Islet of Langerhans (tissue), 1 donor: Measurements from ENCODE around the gene SH3GL2.
"Not testable (repeated sequence)": the region's sequence is repeated elsewhere in the genome, so short reads cannot be mapped to it uniquely, and the experiment has no call there.

ENCODE experiments used
- FAIRE-seq: peaks from one replicate; lab custom pipeline; 2011; peaks lifted over from hg19 to GRCh38; lab: Jason Lieb, UNC

SH3GL2 gene

GRCh38 chr9:17751486-17751885 is 172.6 kb downstream of the SH3GL2 start:
- FAIRE-seq: no peak

DNA sequence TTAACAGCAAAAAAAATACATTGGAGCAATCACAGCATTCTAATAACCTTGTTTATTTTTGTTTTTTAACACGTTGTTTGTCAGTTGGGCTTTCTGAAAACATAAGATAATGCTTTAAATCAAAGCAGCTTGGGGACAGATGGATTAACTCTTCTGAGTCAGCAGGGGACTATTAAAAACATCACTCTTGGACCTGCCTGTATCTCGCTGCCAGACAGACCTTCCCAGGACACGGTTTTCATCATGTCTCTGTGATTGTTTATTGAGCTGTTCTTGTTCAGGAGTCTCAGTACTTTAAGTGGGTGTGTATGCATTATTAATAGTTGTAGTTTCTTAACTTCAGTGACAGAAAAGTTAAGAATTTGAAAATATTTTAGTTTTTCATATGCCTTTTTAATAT is 173.2 kb downstream of the SH3GL2 start:
- FAIRE-seq: no peak

DNA sequence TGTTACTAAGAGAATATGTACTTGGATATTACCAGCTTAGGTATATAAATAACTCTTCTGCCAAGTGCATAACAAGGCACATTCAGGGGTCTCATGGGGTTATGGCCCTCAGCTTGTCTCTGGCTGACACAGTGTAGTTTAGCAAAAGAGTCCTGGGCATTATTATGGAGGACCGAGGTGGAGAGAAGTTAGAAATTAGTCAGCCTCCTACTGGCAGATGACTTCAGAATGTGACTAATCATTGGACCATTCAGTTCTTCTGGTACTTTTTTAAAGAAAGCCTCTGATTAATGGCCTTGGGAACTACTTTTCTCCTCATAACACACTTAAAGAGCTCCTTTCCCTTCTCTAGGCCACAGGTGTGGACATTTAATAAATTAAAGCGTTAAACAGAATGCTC is 178.9 kb downstream of the SH3GL2 start:
- no peak for FAIRE-seq

DNA sequence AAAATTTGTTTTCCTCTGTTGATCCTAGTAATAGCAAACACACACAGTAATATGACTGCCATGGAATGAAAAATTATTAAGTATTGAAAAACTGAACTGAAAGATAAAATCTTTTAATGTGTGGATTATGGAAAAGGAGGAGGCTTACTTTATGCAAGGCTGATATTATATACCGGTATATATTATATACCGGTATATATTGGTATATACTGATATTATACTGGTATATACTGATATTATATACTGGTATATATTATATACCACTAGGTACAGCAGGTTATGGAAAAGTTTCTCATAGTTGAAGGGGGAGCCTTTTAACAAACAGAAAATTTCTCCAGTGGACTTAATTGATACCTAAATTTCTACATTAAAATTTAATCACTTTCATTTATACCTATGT is 181.4 kb downstream of the SH3GL2 start:
- FAIRE-seq: no peak

DNA sequence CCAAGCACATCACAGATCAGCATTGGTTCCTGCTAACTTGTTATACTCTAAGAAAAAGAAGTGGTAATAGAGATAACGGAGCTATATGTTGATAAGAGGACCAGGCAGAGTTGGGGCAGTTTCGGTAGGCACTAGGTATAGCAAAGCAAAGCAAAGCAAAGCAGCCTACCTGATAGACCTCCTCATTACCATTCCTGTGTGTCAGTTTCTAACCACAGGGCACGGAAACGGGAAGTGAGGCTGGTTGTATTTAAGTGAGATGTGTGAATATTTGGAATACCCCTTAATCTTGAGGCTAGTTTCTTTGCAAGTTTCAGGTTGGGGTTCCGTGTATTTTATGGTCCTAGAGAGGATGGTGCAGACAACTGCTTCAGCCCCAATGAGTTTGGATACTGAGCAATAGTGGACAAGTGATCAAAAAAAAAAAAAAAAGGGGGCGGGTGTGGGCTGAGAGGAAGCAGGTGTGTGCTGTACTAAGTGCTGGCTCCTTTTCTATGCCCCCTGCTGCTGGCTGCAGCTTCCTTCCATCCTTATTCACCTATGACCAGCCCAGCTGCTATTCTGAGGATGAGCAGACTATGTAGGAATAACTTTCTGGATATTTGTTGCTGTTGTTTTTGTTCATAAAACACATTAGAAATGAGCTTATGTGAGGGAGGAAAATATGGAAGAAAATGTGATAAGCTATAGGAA is 183.3 kb downstream of the SH3GL2 start:
- FAIRE-seq: no peak

GRCh38 chr9:17764306-17764705 is 185.4 kb downstream of the SH3GL2 start:
- FAIRE-seq: no peak

GRCh38 chr9:17765131-17765530 is 186.3 kb downstream of the SH3GL2 start:
- FAIRE-seq: not testable (repeated sequence)

DNA sequence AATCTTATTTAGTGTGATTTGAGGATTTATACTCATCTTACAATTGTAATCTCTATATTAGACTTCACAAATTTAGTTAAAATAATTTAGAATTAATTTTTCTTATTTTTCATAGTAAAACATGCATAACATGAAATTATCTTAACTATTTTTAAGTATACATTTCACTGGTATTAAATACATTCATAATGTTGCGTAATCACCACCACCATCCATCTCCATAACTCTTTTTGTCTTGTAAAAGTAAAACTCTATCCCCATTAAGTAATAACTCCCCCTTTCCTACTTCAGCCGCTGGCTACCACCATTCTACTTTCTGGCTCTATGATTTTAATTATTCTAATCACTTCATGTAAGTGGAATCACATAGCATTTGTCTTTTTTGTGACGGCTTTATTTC is 193.4 kb downstream of the SH3GL2 start:
- FAIRE-seq: no peak

DNA sequence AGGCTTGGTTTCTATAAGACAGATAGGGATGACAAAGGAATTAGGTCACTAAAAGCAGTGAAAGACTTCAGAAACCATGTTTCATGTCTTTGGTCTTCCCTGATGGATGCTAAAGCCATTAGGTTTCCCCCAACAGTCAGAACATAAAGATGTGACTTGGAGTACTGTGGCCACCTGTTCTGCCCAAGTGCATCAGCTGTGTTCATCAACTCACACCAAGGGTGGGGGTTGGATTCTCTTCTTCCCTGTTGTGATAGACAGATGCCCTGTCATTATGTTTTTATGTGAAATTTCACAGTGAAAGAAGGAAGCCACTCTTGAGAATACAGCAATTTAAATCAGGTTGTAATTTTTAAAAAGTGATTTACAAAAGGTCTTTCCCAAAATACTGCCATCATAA is 196.8 kb downstream of the SH3GL2 start:
- no peak for FAIRE-seq

DNA sequence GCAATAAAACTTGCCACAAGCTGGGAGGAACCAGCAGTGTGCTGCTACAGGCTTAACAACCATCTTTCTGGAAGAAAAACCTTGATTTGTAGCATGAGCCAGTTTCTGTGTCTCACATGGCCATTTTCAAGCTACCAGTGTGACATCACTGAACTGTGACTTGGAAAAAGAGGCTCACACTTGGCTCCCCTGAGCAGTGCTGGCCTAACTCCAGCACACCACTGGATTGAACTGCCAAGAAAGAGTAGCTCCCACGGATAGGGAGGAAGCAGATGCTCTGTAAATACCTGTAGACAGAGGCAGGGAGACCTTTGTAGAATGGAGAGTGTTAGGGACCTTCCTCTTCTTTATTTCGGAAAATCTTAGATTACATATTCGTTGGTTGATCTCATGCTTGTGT is 197.9 kb downstream of the SH3GL2 start:
- no peak for FAIRE-seq

DNA sequence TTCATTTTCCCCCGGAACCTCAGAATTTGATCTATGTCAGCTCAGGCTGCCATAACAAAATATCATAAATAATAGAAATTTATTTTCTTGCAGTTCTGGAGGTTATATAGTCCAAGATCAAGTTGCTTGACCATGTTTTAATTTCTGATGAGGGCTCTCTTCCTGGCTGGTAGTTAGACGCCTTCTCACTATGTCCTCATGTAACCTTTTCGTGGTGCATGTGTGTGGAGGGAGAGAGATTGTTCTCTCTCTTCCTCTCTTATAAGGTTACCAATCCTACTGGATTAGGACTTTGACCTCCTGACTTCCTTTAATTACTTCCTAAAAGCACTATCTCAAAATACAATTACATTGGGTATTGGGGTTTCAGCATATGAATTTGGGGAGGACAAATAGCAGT is 198.6 kb downstream of the SH3GL2 start:
- FAIRE-seq: no peak

GRCh38 chr9:17782430-17783149 is 203.7 kb downstream of the SH3GL2 start:
- FAIRE-seq: no peak

DNA sequence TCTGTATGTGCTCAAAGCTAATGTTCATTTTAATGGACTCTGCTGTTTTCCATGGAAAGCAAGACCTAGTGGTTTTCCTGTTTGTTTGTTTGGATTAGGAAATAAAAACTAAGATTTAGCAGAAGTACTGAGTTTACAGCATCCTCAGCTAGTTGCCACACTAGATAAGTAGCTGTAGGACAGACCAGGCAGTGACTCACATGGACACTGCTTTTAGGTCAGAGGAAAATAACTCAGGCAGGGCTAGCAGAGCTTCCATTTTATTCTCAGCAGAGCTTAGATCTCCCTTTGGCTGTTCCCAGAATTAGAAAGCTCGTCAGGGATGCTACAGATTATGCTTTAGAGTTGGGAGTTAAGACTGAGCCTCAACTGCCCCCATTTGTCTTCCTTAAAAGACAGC is 204.4 kb downstream of the SH3GL2 start:
- no peak for FAIRE-seq

DNA sequence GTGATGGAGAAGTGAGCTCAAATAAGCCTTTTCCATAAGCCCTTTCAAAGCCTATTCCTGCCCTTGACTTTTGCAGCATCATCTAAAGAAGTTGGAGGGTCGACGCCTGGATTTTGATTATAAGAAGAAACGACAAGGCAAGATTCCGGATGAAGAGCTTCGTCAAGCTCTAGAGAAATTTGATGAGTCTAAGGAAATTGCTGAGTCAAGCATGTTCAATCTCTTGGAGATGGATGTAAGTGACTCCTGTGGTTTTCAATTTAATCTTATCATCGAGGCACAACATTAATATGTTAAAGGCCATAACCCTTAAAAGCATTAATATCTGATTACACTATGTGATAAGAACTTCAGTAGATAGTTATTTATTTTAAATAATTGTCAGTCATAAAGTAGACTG is 210.4 kb downstream of the SH3GL2 start:
- no peak for FAIRE-seq

DNA sequence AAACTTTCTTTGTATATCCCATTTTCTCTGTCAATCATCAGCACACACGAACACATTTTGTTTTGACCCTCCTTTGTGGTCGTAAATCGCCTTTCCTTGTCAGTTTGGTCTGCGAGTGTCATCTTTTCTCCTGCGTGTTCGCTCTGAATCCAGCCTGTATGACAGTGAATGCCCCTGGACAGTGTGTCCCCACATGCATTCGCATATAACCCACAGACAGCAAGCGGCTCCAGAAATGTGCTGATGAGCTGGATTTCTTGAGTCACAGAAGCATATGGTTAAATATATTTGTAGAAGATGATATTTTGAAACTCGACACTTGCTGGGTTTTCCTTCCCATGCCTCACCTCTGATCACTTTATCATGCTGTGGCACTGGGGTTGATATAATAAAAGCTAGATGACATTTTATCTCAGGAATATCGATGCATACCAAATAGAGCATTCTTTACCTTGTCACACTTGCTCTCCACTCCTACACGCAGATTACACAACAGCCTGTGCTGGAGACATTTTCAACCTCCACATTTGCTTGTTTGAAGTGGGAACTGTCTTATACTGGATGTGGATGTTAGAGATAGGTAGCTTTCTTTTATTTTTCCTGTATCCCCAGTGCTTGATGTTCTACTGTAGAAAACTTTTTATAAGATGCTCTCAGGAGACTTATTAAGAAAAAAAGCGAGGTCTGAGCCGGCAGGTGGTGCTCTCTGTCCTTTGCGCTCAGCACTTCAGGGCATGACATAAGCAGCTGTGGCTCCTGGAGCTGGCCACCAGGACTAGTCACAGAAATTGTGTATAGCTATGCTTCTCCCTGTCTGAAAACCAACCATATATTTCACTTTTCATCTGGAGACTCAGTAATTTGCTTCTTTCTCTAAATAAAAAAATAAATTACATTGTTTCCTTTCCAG is 215.1 kb downstream of the SH3GL2 start:
- FAIRE-seq: no peak

DNA sequence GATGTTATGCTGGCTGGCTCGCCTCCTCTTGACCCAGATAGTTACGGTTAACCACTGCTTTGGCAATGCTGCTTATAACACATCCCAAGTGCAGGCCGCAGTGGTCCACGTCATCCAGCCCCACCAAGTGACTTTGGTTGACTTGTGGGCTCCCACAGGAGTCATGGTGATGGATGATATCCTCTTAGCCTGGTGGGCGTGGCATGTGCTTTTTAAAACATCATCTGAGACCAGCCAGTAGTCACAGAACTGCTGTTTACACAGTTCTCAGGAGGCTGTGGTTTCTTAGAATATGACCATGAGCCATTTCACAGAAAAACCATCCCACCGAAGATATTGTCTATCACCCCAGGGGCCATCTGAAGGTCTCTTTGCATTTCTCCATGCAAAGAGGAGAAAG is 216.9 kb downstream of the SH3GL2 start:
- no peak for FAIRE-seq

DNA sequence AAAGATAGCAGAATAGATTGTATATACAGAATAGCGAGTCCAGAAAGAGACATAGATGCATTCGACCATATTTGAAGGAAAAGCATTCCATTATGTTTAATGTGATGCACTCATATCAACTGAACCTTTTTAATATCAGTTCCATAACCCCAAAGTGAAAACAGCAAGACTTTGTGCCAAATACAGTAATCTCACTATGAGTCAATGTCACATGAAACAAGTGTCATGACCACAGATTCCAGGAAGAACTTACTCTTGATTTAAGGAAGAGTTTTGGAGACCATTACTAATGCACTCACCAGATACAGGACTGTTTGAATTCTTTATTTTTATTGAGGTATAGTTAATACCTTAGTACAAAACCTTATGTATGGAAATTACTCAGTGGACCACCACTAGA is 220.5 kb downstream of the SH3GL2 start:
- no peak for FAIRE-seq

- no peak for FAIRE-seq
Measured at GRCh38 chr9:17800418-17800817, 221.6 kb downstream of the SH3GL2 start.

- FAIRE-seq: peak; percentile 94
Measured at GRCh38 chr9:17802249-17802857, 223.5 kb downstream of the SH3GL2 start.

GRCh38 chr9:17807613-17808282 is 228.9 kb downstream of the SH3GL2 start:
- FAIRE-seq: peak; percentile 100

- FAIRE-seq: no peak
Measured at GRCh38 chr9:17810317-17810716, 231.5 kb downstream of the SH3GL2 start.
